ENCODE measurements around the gene DBH.
"Not testable (repeated sequence)": the region's sequence is repeated elsewhere in the genome, so short reads cannot be mapped to it uniquely, and the experiment has no call there.

The DBH gene

DNA sequence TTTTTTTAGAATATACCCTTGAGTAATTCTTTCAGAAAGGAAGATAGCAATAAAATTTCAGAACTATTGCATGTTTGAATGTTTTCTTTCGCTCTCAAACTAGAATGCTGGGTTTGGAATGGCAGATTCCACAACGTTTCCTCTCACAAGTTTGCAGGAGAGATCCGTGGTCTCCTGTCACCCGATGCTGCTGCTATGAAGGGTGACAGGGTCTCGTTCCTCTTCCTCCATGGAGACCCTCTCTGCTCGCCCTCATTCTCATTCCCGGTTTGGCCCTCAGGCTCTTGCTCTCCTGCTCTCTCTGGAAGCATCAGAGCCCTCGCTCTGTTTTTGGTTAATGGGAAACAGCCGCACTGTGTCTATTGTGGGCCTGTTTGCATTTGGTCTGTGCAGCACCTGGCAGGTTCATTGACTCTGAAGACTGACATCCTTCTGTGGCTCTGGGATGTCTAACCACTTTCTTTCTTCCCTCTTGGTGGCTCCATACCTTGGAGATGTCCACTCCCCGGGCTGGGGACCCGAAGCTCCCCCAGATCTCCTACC lies 14.4 kb upstream of the DBH start:
- DNase-seq (ENCODE audit: low read depth in 2 of 2, low spot score in 1 of 2), result no peak

DNA sequence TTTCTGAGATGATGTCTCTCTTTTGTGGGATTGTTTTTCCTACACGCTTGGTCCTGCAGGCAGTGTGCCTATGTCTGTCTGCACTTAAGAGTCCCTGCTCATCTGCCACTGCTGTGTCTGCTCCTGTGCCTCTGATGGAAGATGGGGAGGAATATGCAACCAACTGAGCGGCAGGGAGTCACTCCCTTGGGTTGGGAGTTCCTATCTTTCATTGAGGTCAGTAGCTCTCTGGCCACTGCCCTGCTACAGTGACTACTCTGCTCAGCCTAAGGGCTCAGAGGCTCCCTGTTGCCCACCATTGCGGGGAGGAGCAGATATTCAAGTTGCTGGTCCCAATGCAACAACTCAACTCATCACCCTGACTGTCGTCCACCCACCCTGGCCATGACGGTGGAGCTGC lies 13.6 kb upstream of the DBH start:
- DNase-seq (ENCODE audit: low read depth in 2 of 2, low spot score in 1 of 2), result no peak

- not testable (repeated sequence) for DNase-seq (ENCODE audit: low read depth in 2 of 2, low spot score in 1 of 2)
Measured at GRCh38 chr9:133626008-133626407, 10.2 kb upstream of the DBH start.

DNA sequence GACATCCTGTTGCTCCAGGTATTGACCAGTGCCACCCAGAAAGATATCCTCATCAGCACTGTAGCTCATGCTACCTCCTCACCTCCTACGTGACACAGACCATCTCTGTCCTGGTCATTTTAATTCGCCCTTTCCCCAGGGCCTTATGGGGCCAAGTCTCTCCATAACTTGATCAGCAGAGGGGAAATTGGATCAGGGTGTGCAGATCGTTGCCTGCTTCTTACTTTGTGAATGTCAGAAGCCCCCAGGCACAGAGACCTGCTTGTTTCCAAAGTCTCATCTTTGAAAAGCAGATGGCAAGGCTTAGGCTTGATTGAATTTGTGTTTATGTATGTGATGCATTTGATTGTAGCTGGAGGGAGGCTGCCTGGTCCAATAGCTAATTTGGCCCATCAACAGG lies 8.8 kb upstream of the DBH start:
- DNase-seq (ENCODE audit: low read depth in 2 of 2, low spot score in 1 of 2), result no peak

- DNase-seq (ENCODE audit: low read depth in 2 of 2, low spot score in 1 of 2), result no peak
Measured at GRCh38 chr9:133628766-133629165, 7.4 kb upstream of the DBH start.

DNA sequence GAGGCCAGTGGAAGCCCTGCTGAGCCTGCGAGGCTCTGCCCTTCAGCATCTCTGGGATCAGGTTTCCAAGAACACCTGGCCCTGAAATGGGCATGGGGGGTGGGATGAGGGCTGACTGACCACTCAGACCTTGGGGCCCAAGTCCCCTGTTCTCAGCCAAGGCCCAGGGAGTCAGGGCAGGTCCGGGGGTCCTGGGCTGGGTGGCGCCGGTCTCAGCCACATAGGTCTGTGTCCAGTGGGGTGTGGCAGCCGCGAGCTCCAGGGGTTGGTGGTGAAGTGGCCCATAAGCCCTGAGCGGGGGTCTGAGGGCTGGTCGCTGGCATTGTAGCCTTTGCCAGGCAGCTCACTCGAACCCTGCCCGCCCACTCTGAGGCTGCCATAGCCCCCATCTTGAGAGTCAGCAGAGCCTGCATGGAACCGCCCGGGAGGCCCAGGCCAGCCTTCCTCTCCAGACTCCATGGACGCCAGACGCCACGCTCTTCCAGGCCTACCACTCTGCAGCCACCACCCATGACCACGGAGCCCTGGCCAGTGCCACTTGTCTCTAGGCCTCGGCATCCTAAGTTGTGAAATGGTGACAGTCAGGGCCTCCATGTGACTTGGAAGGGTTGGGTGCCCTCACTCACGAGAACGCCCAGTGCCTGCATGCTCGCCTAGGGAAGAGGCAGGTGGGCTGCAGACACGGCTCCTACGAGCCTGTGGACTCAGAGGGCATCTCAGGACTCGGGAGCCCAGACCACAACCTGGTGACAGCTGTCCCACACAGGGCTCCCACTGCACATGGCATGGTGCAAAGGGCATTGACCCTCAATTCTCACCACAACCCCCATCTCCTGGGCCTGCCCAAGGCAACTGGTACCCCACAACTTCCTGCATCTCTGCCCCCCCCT lies 6.7 kb upstream of the DBH start:
- DNase-seq (ENCODE audit: low read depth in 2 of 2, low spot score in 1 of 2), result no peak

GRCh38 chr9:133631111-133631510 lies 5.1 kb upstream of the DBH start:
- DNase-seq (ENCODE audit: low read depth in 2 of 2, low spot score in 1 of 2), result no peak

DNA sequence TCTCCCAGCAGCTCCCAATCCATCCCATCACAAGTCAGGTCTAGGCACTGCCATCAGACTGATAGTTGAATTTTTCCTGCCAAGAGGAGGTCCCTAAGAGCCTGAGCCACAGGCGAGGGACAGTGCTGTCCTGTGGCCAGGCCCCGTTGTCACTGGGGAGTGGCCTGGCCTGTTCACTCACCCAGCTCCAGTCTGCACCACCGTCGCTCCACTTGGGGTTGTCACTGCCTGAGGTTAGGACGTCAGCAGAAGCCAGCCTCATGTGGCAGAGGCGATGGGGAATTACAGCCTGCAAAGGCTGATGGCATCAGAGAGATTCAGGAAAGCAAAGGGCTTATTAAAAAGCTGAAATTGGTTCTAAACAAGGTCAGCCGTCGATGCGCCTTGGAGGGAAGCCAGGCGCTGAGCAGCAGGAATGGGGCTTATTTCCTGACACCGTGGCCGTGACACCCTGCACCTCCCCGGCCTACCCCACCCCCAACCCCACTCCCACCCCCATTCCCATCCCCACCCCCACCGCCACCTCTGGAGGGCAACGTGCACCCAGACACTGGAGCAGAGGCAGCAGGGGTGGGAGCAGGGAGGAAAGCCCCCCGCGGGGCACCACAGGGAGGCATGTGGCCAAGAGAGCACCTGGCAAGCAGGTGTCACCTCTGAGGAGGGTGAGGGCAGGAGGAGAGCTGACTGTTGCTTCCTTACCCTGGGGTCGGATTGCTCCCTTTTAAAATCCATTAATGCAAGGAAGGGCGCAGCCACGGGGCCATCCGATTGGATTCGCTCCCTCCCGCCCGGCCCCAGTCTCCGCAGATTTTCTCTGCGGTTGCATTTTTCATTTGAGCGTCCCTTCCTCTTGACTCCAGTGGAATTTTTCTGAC lies 3.1 kb upstream of the DBH start:
- DNase-seq (ENCODE audit: low read depth in 2 of 2, low spot score in 1 of 2), result no peak

- DNase-seq (ENCODE audit: low read depth in 2 of 2, low spot score in 1 of 2), result no peak
Measured at GRCh38 chr9:133633681-133634080, 2.5 kb upstream of the DBH start.

DNA sequence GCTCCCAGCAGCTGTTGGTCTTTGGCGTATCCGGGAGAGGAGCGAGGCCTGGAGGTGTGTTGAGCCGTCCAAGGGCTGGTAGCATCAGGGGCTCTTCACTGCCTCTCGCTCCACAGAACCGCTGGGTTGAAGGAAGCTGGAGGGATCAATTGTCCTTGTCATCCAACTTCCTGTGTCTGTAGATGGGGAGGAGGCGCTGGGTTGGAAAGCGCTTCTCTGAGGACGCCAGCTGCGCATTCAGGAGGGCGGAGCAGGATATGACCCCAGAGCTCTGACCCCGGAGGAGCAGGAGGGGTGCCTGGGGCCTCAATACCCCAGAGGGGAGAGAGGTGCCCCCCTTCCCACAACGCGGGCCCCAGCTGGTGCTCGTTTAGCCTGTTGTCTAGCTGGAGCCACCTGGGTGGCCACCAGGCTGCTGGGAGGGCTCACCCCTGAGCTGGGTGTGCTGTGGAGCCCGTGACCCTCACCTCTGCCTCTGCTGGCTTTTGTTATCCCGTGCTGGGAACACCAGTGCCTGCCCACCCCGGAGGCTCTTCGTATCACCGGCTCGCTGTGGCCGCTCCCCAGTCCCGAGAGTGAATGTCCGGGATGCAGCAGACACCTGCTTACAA lies 2.0 kb upstream of the DBH start:
- DNase-seq (ENCODE audit: low read depth in 2 of 2, low spot score in 1 of 2), result no peak

DNA sequence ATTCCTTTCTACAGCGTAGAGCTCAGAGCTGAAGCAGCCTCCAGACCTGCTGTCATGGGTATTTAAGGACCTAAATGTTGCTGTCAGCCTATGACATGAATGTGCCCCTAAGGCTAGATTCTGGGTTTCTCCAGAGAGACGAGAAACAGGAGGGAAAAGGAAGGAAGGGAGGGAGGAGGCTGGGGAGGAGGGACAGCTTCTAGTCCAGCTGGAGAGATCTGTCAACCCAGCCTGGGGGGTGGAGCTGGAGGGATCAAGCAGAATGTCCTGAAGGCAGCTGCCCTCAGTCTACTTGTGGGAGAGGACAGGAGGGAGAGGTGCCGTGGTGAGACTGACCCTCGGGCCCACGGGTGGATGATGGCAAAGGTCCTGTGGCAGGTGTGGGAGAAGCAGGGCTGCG lies 1.1 kb upstream of the DBH start:
- DNase-seq (ENCODE audit: low read depth in 2 of 2, low spot score in 1 of 2), result no peak

DNA sequence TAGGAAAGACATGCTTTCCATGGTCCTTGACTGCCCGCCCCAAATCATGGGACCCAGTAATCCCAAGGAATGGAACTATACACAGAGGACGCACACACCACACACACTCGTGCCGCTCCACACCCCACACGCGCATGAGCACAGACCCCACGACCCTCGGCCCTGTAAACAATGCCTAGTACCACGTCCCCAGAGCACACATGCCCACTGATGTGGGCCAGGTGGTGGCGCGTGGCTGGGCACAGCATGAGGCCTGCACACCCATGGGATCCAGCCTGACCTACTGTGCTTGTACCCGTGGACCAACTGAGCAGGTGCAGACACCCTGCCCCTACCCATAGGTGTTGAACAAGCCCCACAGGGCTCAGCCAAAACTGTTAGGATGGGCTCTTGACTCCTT lies 739 bp downstream of the DBH start:
- no peak for DNase-seq (ENCODE audit: low read depth in 2 of 2, low spot score in 1 of 2)

GRCh38 chr9:133637451-133638055 lies 1.4 kb downstream of the DBH start:
- DNase-seq (ENCODE audit: low read depth in 2 of 2, low spot score in 1 of 2), result no peak

GRCh38 chr9:133638076-133638475 lies 1.9 kb downstream of the DBH start:
- DNase-seq (ENCODE audit: low read depth in 2 of 2, low spot score in 1 of 2), result no peak

DNA sequence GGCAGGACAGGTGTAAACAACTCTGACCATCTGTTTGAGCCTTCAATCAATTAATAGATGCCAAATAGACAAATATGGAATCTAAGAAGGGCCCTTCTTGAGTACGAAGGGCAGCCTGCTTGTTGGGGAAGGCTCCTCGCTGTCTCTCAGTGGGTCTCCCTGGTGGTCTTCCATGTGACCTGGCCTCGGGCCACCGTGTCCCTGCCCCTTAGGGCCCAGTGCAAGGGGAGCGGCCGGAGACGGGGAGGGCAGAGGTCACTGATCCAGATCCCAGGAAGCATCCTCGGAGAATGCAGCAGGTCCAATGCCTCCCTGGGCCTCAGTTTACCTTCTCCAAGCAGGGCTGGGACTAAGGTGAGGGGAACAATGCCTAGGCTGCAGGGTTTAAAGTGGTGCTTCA lies 2.5 kb downstream of the DBH start:
- no peak for DNase-seq (ENCODE audit: low read depth in 2 of 2, low spot score in 1 of 2)

DNA sequence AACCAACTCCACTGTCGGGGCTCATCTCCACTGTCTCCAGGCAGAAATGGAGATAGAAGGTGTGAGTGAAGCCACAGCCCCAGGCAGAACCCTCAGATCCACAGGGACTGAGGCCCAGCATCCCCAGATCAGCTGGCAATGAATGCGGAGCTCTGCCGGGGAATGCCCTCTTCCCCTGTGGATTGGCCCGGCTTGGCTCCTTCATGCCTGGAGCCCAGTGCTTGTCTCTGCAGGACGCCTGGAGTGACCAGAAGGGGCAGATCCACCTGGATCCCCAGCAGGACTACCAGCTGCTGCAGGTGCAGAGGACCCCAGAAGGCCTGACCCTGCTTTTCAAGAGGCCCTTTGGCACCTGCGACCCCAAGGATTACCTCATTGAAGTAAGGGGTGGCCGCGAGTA lies 3.5 kb downstream of the DBH start:
- no peak for DNase-seq (ENCODE audit: low read depth in 2 of 2, low spot score in 1 of 2)

DNA sequence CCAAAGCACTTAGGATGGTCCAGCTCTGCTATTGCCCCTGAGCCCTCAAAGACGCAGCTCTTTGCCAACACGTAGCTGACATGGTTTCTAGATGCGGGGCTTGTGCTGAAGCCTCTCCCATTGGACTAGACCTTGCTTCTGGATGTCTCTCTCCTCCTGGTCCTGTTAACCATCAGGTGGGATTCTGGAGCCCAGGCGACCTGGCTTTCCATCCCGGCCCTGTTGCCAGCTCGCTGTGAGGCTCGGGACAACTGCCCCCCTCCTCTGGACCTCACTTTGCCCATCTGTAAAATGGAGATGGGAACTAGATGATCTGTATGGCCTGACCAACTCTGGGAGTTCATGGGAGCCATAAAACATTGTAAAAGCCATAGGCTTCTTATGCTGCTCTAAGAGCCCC lies 4.0 kb downstream of the DBH start:
- no peak for DNase-seq (ENCODE audit: low read depth in 2 of 2, low spot score in 1 of 2)

- no peak for DNase-seq (ENCODE audit: low read depth in 2 of 2, low spot score in 1 of 2)
Measured at GRCh38 chr9:133640580-133641395, 4.6 kb downstream of the DBH start.

DNA sequence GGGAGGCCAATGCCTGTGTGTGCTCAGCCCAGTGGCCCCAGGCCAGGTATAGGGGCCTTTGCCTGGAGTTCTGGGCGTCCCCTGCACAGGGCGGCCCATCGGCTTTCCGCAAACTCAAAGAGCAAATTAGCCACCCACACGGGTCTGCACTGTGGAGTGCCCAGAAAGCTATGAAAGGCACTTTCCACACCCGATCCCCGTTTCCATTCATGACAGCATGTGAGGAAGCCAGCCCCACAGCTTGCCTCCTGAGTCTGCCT lies 5.2 kb downstream of the DBH start:
- no peak for DNase-seq (ENCODE audit: low read depth in 2 of 2, low spot score in 1 of 2)

GRCh38 chr9:133641861-133642595 lies 5.9 kb downstream of the DBH start:
- no peak for DNase-seq (ENCODE audit: low read depth in 2 of 2, low spot score in 1 of 2)

Data from stimulated activated CD8-positive, alpha-beta memory T cell treated with anti-CD3 and anti-CD28 coated beads, Interleukin-4, amount 100 ng/mL, for 4 hours (primary cell).